Measurements from ENCODE around the gene TMPRSS6.

TMPRSS6 gene

GRCh38 chr22:37109242-37109917 lies at the start of gene TMPRSS6:
TMPRSS6 (minus strand) TSS chr22:37109713; CDS start chr22:37103417, 6,296 bp downstream.
- DNase-seq (ENCODE audit: low spot score): no peak

- DNase-seq (ENCODE audit: low spot score): no peak
Observed at GRCh38 chr22:37158963-37159290, 49.4 kb upstream of the TMPRSS6 start.

GRCh38 chr22:37157516-37158285 lies 48.2 kb upstream of the TMPRSS6 start:
- DNase-seq (ENCODE audit: low spot score): no peak

DNA sequence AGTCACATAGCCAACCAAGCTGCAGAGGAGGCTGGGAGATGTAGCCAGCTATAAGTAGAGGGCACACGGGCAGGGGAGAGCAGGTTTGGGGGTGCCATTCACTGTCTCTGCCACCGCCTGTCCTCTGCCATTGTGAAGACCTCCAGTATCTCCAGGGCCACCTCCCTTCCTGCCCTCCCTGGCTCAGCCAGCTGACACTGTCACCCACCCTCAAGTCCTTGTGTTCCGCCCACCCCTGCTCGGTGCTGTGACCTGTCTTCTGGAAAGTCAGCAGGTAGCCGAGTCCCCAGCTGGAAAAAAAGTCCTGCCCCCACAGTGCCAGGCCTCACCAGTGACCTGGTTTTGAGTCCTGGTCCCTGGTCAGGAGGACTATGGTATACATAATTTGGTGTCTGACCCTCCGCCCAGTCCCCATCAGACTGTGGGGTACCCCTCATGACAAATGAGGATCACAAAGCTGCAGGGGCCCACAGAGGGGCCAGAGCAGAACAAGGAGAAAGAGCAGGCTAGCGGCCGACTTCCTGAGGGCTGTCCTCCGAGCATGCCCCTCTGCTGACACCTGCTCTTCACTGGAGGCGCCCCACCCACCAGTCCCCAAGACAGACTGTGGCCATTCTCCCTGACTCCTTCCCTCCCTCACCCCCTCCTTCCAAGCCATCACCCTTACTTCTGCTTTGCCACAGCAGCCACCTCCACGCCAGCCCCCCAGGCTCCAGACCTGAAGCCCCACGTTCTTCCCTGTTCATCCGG lies 47.3 kb upstream of the TMPRSS6 start:
- no peak for DNase-seq (ENCODE audit: low spot score)

- no peak for DNase-seq (ENCODE audit: low spot score)
Observed at GRCh38 chr22:37155971-37156370, 46.5 kb upstream of the TMPRSS6 start.

DNA sequence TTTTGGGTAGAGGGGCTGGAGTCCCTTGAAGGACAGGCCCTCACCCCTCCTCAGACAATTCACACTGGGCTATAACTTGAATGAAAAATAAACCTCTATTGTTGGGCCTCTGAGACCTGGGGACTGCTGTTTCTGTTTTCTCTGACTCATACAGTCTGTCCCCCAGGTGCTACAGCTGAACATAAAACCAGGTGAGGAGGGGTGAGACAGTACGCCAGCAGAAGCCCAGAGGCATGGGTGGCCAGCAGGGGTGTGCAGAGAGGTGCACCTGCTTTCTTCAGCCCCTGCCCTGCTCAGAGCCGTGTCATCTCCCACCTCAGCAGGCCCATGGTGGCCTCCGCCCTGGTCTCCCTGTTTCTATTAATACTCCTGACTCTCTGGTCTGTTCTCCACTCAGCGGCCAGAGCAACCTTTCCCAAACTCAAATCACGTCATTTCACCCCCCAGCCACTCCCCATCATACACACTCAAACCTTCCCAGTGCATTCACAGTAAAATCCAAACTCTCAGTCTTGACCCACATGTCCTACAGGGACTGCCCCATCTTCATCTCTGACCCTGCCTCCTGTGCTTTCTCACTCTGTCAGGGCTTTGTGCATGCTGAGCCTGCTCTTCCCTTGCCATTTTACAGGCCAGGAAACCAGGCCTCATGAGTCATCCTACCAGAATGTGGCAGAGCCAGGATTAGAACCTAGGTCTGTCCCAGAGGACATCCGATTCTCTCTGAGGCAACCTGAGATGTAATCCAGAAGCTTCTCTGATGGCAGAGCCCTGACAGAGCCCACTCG lies 45.6 kb upstream of the TMPRSS6 start:
- no peak for DNase-seq (ENCODE audit: low spot score)

- DNase-seq (ENCODE audit: low spot score): no peak
Observed at GRCh38 chr22:37153901-37154300, 44.4 kb upstream of the TMPRSS6 start.

DNA sequence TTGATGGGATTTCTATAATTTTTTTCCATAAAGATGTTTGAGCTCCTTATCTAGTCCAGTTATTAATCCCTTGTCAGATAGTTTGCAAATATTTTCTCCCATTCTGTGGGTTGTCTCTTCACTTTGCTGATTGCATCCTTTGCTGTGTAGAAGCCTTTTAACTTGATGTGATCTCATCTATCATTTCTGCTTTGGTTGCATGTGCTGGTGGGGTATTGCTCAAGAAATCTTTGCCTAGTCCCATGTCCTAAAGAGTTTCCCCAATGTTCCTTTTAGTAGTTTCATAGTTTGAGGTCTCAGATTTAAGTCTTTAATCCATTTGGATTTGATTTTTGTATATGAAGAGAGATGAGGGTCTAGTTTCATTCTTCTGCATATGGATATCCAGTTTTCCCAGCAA lies 41.9 kb upstream of the TMPRSS6 start:
- no peak for DNase-seq (ENCODE audit: low spot score)

DNA sequence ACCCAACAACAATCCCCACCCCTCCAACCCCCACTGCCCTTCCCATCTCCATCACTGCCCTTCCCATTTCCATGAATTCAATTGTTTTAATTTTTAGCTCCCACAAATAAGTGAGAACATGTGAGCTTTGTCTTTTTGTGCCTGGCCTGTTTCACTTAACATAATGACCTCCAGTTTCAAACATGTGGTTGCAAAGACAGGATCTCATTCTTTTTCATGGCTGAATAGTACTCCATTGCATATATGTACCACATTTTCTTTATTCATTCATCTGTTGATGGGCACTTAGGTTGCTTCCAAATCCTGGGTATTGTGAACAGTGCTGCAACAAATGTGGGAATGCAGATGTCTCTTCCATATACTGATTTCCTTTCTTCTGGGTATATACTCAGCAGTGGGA lies 41.2 kb upstream of the TMPRSS6 start:
- DNase-seq (ENCODE audit: low spot score): no peak

DNA sequence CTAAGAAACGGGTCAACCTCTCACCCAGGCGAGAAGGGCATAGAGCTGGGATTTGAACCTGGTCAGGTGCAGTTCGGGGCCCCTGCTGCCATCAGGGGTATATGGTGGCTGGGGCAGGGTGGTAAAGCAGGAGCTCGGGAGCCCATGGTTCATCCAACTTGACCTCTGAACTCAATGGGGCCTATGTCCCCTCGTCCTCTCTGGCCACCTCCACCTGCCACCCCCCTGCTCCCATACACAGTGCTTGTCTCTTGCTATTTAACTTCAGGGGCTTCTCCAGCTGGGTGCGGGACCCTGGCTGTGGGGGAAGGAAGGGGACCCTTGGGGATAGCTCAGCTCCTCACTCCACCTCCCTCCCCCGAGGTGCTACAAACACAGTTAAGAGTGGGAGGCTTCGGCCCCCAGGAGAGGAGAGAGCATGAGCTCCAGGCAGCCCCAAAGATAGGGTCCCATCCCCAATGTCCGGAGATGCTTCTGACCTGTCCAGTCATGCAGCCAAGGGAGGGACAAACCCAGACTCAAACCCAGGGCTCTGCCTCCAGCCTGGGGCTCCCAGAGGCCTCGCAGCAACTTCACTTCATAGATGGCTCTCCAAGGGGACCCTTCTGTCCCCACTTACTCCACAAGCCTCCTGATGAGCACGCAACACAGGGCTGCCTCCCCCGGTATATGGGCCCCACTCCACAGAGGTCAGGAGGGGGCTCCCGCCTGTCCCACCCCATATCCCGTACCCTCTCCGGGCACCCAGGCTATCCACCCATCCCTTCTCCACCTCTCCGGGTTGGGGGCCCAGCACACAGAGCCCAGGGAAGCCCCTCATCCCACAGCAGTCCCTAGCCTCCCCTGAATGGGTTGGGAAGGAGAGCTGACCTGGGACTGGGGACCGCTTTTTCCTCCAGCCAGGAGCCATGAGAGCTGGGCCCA lies 39.5 kb upstream of the TMPRSS6 start:
- no peak for DNase-seq (ENCODE audit: low spot score)

GRCh38 chr22:37148031-37148651 lies 38.6 kb upstream of the TMPRSS6 start:
- DNase-seq (ENCODE audit: low spot score): no peak

DNA sequence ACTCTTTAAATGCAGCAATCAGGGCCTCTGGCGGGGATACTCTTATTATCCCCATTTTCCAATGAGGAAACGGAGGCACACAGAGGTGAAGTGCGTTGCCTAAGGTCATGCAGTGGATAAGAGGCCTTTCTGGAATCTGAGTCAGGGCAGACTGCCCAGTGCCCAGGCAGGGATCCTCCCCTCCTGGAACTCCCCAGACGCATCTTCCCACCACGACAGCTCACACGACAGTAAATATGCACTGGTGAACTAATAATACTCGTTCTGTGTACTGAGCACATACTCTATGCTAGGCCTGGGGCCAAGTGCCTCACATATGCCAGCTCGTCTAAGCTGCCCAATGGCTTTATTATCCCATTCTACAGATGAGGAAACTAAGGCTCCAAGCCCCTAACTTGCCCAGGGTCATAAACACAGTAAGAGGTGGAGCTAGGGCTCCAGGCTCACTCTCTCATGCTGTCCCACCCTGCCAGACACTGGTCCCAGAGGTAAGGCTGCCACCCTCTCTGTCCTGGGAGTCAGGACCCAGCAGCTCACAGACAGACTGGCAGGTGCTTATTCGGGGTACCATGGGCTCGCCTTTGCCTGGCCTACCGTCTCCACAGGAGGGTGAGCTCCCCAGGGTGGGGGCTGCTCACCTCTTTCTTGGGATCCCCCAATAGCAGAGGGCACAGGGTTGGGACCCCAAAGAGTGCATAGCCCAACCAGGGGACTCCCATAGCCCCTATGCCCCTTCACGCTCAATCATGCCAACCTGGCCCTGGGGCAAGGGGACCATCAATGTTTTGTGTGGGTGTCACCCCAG lies 37.9 kb upstream of the TMPRSS6 start:
- no peak for DNase-seq (ENCODE audit: low spot score)

DNA sequence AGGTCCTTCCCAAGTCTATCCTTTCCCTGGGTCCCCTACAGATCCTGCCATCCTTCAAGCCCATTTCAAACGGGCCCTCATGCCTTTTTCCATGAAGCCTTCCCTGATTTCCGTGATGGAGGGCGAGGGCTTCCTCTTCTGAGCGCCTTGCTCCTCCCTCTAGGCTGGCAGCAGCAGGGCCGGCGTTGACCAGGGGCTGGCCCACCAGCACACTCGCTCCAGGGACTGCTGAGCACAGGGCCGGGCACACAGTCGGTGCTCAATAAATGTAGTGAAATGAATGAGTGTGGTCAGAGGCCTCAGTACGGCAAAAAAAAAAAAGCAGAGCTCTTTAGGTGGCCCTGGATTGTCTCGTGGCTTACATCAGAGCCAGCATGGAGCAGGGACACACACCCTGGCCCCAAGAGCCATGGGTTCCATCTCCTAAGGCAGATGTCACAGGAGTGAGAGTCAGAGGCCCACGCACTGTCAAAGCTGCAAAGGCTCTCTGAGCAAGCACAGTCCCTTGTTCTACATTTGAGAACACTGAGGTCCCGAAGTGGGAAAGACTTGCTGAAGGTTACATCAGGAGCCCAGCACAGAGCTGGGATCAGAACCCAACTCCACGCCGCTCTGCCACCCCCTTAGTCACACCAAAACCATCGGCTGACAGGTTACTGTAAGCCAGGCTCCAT lies 37.1 kb upstream of the TMPRSS6 start:
- DNase-seq (ENCODE audit: low spot score): no peak

DNA sequence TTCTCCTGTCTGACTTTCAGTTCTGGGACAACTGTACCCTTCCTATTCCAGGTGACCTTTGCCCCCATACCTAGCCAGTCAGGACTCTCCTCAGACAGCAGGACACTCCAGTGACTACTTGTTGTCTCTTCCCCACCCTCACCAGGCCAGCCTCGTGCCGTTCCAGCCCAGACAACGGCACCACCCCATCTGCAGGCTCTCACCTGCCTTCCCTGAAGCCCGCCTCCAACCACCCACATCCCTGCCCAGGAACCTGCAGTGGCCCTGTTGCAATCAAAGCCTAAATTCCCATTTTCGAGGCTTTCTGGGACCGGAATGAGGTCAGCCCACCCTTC lies 36.5 kb upstream of the TMPRSS6 start:
- no peak for DNase-seq (ENCODE audit: low spot score)

- no peak for DNase-seq (ENCODE audit: low spot score)
Observed at GRCh38 chr22:37145180-37146050, 35.9 kb upstream of the TMPRSS6 start.

DNA sequence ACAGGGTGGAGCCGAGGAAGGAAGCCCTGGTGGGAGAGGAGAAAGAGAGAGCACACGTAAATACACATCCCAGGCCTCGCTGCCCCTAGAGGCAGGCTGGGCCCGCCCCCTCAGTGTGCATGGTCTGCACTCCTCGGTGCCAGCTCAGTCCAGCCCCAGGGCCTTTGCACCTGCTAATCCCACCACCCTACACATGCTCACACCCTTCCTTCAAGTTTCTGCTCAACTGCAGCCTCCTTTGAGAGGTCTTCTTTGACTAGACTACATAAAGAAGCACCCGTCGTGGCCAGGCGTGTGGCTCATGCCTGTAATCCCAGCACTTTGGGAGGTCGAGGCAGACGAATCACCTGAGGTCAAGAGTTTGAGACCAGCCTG lies 34.7 kb upstream of the TMPRSS6 start:
- DNase-seq (ENCODE audit: low spot score): no peak

- no peak for DNase-seq (ENCODE audit: low spot score)
Observed at GRCh38 chr22:37141971-37142370, 32.5 kb upstream of the TMPRSS6 start.

DNA sequence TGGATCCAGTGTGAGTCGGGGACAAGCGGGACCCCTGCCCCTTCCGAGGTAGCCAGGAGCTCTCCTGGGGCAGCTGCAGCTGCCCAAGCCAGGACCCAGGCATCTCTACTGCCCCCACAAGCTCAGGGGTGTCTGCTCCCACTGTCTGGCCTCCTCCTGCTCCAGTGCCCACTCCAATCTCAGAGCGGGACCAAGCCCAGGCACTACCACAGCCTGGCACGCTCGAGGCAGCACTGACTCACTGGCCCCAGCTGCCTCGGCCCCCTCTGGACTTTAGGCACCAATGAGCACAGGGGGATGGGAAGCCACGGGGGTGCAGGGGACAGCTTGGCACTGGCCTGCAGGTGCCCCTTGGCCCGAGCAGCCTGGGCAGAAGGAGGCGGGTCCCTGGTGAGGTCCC lies 32.0 kb upstream of the TMPRSS6 start:
- no peak for DNase-seq (ENCODE audit: low spot score)
